GM21515 (cell line): ENCODE measurements around the gene RNF151.
"Not testable (repeated sequence)": the region's sequence is repeated elsewhere in the genome, so short reads cannot be mapped to it uniquely, and the experiment has no call there.

ENCODE experiments used
- ATAC-seq: cut with Tn5 transposase; IDR thresholded peaks from one replicate; pipeline ENCODE4 v1.9.1; 2021; ENCODE audit not compliant: unreplicated experiment

The RNF151 gene

GRCh38 chr16:2006317-2006716 is 39.7 kb downstream of the RNF151 start:
- no peak for ATAC-seq

GRCh38 chr16:2007081-2007836 is 40.6 kb downstream of the RNF151 start:
- ATAC-seq: no peak

- ATAC-seq: no peak
Observed at GRCh38 chr16:2008009-2008526, 41.4 kb downstream of the RNF151 start.

DNA sequence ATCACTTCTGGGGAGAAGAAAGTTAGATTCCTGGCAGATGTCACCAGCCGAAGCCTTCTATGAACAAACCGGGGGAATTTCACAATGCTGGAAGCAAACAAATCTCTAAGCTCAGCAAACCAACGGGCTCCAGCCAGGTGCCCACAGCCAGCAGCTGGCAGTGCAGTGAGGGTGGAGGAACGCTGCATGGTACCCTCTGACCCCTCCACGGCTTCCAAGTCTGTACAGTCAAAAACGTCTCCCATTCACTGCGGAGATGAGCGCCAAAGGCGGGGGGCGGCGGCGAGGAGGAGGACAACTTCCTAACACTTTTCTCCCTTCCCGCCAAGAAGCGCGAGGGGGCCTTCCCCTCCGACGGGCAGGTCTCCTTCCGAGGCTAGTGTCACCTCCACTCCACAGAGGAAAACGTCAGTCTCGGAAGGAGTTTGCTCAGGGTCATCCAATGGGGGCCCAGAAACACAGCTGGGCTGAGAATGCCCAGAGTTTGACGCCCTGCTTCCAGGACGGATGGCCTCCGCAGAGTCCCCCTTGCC is 42.0 kb downstream of the RNF151 start:
- ATAC-seq: no peak

GRCh38 chr16:2009164-2009711 is 42.6 kb downstream of the RNF151 start:
- peak; percentile 30 for ATAC-seq

- peak; percentile 71 for ATAC-seq
Observed at GRCh38 chr16:2009791-2010510, 43.3 kb downstream of the RNF151 start, which contains the start of gene ZNF598. ZNF598 (minus strand) TSS chr16:2009821.

DNA sequence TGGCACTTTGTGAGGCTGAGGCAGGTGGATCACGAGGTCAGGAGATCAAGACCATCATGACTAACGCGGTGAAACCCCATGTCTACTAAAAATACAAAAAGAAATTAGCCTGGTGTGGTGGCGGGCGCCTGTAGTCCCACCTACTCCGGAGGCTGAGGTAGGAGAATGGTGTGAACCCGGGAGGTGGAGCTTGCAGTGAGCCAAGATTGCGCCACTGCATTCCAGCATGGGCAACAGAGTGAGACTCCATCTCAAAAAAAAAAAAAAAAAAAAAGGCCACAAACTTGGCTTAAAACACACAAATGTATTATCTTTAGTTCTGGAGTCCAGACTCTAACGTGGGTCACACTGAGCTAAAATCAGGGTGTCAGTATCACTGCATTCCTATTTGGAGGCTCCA is 45.1 kb downstream of the RNF151 start:
- not testable (repeated sequence) for ATAC-seq

DNA sequence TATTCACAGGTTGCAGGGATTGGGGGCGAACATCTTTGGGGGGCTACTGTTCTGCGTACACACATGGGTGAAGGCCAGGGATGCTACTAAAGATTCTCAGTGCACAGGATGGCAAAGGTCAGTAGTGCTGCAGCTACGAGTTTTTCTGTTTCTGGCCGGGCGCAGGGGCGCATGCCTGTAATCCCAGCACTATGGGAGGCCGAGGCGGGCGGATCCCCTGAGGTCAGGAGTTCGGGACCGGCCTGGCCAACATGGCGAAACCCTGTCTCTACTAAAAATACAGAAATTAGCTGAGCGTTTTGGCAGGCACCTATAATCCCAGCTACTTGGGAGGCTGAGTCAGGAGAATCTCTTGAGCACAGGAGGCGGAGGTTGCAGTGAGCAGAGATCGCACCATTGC is 46.9 kb downstream of the RNF151 start:
- no peak for ATAC-seq

DNA sequence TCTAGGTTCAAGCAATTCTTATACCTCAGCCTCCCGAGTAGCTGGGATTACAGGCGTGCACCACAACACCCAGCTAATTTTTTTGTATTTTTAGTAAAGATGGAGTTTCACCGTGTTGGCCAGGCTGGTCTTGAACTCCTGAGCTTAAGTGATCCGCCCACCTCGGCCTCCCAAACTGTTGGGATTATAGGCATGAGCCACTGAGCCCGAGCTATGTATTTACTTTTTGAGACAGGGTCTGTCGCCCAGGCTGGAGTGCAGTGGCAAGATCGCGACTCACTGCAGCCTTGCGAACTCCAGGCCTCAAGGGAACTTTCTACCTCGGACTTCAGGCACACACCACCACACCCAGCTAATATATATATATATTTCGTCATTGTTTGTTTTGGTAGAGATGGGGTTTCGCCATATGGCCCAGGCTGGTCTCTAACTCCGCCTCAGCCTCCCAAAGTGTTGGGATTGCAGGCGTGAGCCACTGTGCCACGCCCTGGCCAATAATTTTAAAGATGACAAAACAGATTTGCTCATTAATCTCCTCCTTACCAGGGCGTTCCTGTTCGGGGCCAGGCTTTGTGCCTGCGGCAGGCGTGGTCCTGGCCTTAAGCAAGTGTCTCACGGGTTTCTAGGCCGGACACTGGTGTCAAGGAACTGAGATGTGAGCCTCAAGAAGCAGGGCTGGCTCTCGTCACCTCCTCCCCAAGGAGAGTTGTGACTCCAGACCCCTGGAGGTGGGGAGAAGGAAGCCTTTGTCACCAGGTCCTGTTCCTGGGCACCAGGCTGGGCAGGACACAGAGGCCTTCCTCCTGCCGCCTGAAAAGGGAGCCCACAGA is 48.7 kb downstream of the RNF151 start:
- ATAC-seq: no peak

- ATAC-seq: no peak
Observed at GRCh38 chr16:2015947-2016208, 49.2 kb downstream of the RNF151 start.

DNA sequence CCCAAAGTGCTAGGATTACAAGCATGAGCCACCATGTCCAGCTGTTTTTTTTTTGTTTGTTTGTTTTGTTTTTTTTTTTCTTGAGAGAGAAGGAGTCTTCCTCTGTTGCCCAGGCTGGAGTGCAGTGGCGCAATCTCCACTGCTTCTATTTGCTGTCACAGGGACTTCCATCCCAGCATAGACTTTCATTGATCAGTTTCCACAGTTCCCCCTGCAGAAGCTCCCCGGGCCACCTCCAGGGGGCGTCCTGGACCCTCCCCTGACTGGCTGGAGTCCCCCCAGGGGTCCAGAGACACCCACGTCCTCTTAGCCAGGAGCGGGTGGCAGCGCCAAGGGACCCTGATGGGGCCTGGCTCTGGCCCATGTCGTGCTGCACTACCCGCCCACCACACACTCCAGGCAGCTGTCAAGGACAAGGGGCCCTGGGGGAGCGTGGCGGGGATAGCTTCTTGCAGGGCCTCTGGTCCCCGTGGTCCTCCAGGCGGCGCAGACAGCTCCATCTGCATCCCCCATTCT is 49.8 kb downstream of the RNF151 start:
- no peak for ATAC-seq
